ENCODE results near the gene LGALS7B. TPM values are rescaled to one million over a fixed set of nuclear protein-coding genes. Genes with fewer than 3 reads are reported as not detected.
"Not testable (repeated sequence)": the region's sequence is repeated elsewhere in the genome, so short reads cannot be mapped to it uniquely, and the experiment has no call there.

Gene LGALS7B
- total RNA-seq, 2 donors from 2014 or later, result 1.8 TPM; not detected in 1

DNA sequence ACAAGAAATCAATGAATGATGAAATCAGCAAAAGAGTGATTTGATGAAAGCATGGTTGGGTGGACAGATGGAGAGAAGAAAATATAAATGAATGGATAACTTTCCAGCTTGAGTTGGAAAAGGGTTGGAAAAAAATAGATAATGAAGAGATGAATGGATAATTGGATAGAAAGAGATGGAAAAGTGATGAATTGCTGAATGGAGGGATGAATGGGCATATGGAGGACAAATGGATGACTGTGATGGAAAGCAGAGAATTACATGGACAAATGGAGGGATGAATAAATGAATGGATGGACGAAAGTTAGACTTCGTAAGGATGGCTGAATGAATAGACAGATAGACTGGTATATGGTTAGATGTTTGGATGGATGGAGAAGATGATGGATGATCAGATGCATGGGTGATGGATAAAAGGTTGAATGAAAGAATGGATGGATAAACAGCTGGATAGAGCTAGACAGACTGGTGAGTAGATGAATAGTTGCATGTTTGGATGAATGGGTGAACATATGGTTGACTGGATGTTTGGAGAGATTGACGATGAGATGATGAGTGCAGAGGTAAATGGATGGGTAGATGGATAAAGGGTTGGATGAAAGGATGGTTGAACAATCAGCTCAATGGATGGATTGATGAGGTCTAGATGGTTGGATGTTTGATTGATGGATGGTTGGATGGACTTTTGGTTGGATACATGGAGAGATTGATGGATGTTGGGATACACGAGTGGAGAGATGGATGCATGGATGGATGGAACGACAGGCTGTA is 11.8 kb downstream of the LGALS7B start:
- Histone ChIP-seq H3K9me3 (no peaks in the 10 kb centered on the region), H3K4me1 (no peaks in the 10 kb centered on the region), H3K4me3 (no peak overlapping the region), H3K27ac (no peak overlapping the region), H3K36me3 (peaks cover 6% of the 10 kb centered on the region), H3K27me3 (no peaks in the 10 kb centered on the region)
- no peak for DNase-seq (ENCODE audit: low spot score)
- no peak for TF ChIP-seq CTCF (IDR thresholded peaks at IDR 0.05)

GRCh38 chr19:38801359-38802095 is 12.5 kb downstream of the LGALS7B start:
- Histone ChIP-seq H3K9me3 (no peaks in the 10 kb centered on the region), H3K36me3 (peaks cover 6% of the 10 kb centered on the region), H3K4me3 (no peak overlapping the region), H3K4me1 (no peaks in the 10 kb centered on the region), H3K27ac (no peak overlapping the region), H3K27me3 (no peaks in the 10 kb centered on the region)
- no peak for DNase-seq (ENCODE audit: low spot score)
- no peak for TF ChIP-seq CTCF (IDR thresholded peaks at IDR 0.05)

GRCh38 chr19:38803543-38803942 is 14.5 kb downstream of the LGALS7B start:
- Histone ChIP-seq H3K4me3 (no peak overlapping the region), H3K27me3 (no peaks in the 10 kb centered on the region), H3K4me1 (no peaks in the 10 kb centered on the region), H3K27ac (no peak overlapping the region), H3K36me3 (peaks cover 6% of the 10 kb centered on the region), H3K9me3 (no peaks in the 10 kb centered on the region)
- TF ChIP-seq CTCF (IDR thresholded peaks at IDR 0.05), result no peak
- DNase-seq (ENCODE audit: low spot score), result no peak

DNA sequence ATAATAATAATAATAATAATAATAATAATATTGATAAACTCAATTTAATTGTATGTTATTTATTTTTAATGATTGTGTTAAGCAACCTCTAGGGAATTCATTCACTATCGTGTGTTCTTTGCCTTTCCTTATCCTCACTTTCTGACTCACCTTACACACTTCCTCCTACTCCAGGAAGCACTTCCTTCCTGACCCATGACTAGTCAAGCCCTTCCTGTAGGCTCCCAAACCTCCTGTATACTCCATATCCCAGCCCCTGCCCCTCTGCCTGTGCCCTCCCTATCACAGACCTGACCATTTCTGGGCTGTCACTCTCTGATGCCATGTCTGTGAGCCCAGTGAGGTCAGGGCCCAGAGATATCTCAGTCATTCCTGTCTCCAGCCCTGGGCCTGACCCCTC is 16.2 kb downstream of the LGALS7B start:
- TF ChIP-seq CTCF (IDR thresholded peaks at IDR 0.05), result no peak
- DNase-seq (ENCODE audit: low spot score), result no peak
- no peaks in the 10 kb centered on the region for H3K27me3 ChIP-seq
- H3K9me3 ChIP-seq, result no peaks in the 10 kb centered on the region
- H3K36me3 ChIP-seq, result peaks cover 6% of the 10 kb centered on the region
- H3K27ac ChIP-seq, result no peak overlapping the region
- H3K4me3 ChIP-seq, result no peak overlapping the region
- H3K4me1 ChIP-seq, result no peaks in the 10 kb centered on the region

DNA sequence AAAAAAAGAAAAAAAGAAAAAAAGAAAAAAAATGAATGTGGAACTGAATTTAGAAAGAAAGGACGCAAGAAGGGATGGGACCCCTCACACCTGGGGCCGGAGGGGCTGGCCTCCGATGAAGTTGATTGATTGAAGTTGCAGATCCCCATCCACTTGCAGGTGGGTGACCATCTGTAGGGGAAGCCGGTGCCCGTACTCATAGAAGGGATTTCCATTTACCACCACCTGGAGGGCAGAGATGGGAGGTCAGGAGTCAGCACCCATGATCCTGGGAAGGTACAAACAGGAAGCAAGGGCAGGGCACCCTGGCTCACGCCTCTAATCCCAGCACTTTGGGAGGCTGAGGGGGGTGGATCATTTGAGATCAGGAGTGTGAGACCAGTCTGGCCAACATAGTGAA is 17.4 kb downstream of the LGALS7B start:
- Histone ChIP-seq H3K9me3 (no peaks in the 10 kb centered on the region), H3K27ac (no peak overlapping the region), H3K36me3 (peaks cover 6% of the 10 kb centered on the region), H3K4me1 (no peaks in the 10 kb centered on the region), H3K4me3 (no peak overlapping the region), H3K27me3 (no peaks in the 10 kb centered on the region)
- DNase-seq (ENCODE audit: low spot score), result no peak
- no peak for TF ChIP-seq CTCF (IDR thresholded peaks at IDR 0.05)

DNA sequence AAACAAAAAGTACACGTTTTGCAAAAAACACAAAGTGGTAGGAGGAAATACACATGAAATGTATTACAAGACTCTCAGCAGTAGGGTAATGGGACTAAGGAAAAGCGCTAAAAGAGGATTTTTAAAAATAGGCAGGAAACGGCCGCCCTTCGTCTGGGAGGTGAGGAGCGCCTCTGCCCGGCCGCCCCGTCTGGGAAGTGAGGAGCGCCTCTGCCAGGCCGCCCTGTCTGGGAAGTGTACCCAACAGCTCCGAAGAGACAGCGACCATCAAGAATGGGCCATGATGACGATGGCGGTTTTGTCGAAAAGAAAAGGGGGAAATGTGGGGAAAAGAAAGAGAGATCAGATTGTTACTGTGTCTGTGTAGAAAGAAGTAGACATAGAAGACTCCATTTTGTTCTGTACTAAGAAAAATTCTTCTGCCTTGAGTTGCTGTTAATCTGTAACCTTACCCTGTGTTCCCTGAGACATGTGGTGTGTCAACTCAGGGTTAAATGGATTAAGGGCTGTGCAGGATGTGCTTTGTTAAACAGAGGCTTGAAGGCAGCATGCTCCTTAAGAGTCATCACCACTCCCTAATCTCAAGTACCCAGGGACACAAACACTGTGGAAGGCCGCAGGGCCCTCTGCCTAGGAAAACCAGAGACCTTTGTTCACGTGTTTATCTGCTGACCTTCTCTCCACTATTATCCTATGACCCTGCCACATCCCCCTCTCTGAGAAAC is 18.5 kb downstream of the LGALS7B start:
- not testable (repeated sequence) for H3K36me3 ChIP-seq; H3K27ac ChIP-seq; DNase-seq (ENCODE audit: low spot score); H3K4me1 ChIP-seq; H3K4me3 ChIP-seq; H3K27me3 ChIP-seq; H3K9me3 ChIP-seq
